AG09319 (cell line): ENCODE measurements around the gene ASB7.

Experiments used
- DNase-seq: peaks from one replicate; pipeline ENCODE4 v3.0.0-alpha.2; 2010; ENCODE audit warnings: low read depth; ENCODE audit errors: extremely low read depth
- CTCF ChIP-seq: IDR thresholded peaks from 2 replicates; pipeline ENCODE4 v1.5.1; 2011; ENCODE audit warnings: low read depth, mild to moderate bottlenecking, inconsistent platforms, low read length, moderate library complexity

ASB7 gene

GRCh38 chr15:100690795-100691158 is 88.4 kb downstream of the ASB7 start:
- DNase-seq, result no peak
- no peak for TF ChIP-seq CTCF

- TF ChIP-seq CTCF, result no peak
Measured at GRCh38 chr15:100691321-100691720, 88.9 kb downstream of the ASB7 start.

GRCh38 chr15:100692246-100692645 is 89.9 kb downstream of the ASB7 start:
- no peak for TF ChIP-seq CTCF
- no peak for DNase-seq

More at GRCh38 chr15:100691321-100691720, 88.9 kb downstream of the ASB7 start:
- no peak for DNase-seq

GRCh38 chr15:100692671-100693070 is 90.3 kb downstream of the ASB7 start:
- TF ChIP-seq CTCF, result no peak

GRCh38 chr15:100693451-100693850 is 91.1 kb downstream of the ASB7 start:
- no peak for TF ChIP-seq CTCF
- no peak for DNase-seq

More at GRCh38 chr15:100692671-100693070, 90.3 kb downstream of the ASB7 start:
- DNase-seq, result no peak

GRCh38 chr15:100694381-100695021 is 92.1 kb downstream of the ASB7 start:
- TF ChIP-seq CTCF, result no peak
- no peak for DNase-seq

GRCh38 chr15:100695048-100695447 is 92.7 kb downstream of the ASB7 start:
- no peak for TF ChIP-seq CTCF

More at GRCh38 chr15:100695048-100695447, 92.7 kb downstream of the ASB7 start:
- no peak for DNase-seq
